Activated naive CD4-positive, alpha-beta T cell treated with anti-CD3 and anti-CD28 coated beads, Interleukin-2, amount 10 ng/mL, durations not matched to agents 7 days and 5 days (primary cell): ENCODE results near the gene SYT13.

ENCODE experiments used
- CTCF ChIA-PET: fragments of 350-600 bp; sonication (Branson Sonifier 250); formaldehyde crosslinking; loops from one replicate; lab custom pipeline; 2021; ENCODE audit warnings: antibody characterized with exemption; lab: Charles Lee
- DNase-seq: peaks from one replicate; pipeline ENCODE4 v3.0.0-alpha.2; 2020
- H3K27ac Mint-ChIP-seq: one replicate; pipeline ENCODE4 v1.8.0; 2021; ENCODE audit warnings: mild to moderate bottlenecking, moderate library complexity, mixed read lengths
- H3K27me3 Mint-ChIP-seq: one replicate; pipeline ENCODE4 v1.8.0; 2021; ENCODE audit warnings: mild to moderate bottlenecking, mixed read lengths
- H3K36me3 Mint-ChIP-seq: one replicate; pipeline ENCODE4 v1.8.0; 2021; ENCODE audit warnings: mixed read lengths
- H3K4me1 Mint-ChIP-seq: one replicate; pipeline ENCODE4 v1.8.0; 2021; ENCODE audit warnings: mixed read lengths
- H3K4me3 Mint-ChIP-seq: one replicate; pipeline ENCODE4 v1.8.0; 2021; ENCODE audit warnings: mild to moderate bottlenecking, moderate library complexity, mixed read lengths
- H3K9me3 Mint-ChIP-seq: one replicate; pipeline ENCODE4 v1.8.0; 2021; ENCODE audit warnings: mixed read lengths

Gene SYT13

GRCh38 chr11:45285930-45286632 is at the start of gene SYT13:
Gene SYT13, minus strand, starts transcription at chr11:45286341. Its CDS starts 134 bp downstream, at chr11:45286207.
- Mint-ChIP-seq H3K36me3 (no peaks in the 10 kb centered on the region), H3K4me3 (no peak within 1 kb of the TSS), H3K4me1 (no peaks in the 10 kb centered on the region), H3K27ac (no peak within 1 kb of the TSS), H3K27me3 (peaks cover 79% of the 10 kb centered on the region), H3K9me3 (no peaks in the 10 kb centered on the region)
- CTCF ChIA-PET = interaction anchor here (1.3 to 3.1 kb wide), 2 partner anchors 175 to 182 kb away, joined by 5 to 7 read pairs; no protein-coding TSS in a partner anchor
- DNase-seq = no peak

- H3K4me3 Mint-ChIP-seq = no peak overlapping the region
- peaks cover 23% of the 10 kb centered on the region for H3K27me3 Mint-ChIP-seq
- DNase-seq = no peak
These were observed 49.3 kb upstream of the SYT13 start for GRCh38 chr11:45335434-45335833.

GRCh38 chr11:45334836-45335235 is 48.7 kb upstream of the SYT13 start:
- no peak for DNase-seq
- H3K9me3 Mint-ChIP-seq = no peaks in the 10 kb centered on the region
- H3K4me3 Mint-ChIP-seq = no peak overlapping the region
- H3K36me3 Mint-ChIP-seq = no peaks in the 10 kb centered on the region
- CTCF ChIA-PET = interaction anchor here (0.7 to 6.4 kb wide), 3 partner anchors 101 to 437 kb away, joined by 4 to 108 read pairs (median 7); no protein-coding TSS in a partner anchor
- H3K27me3 Mint-ChIP-seq = peaks cover 17% of the 10 kb centered on the region
- H3K27ac Mint-ChIP-seq = no peak overlapping the region
- peaks cover 6% of the 10 kb centered on the region for H3K4me1 Mint-ChIP-seq

More at GRCh38 chr11:45335434-45335833, 49.3 kb upstream of the SYT13 start:
- Mint-ChIP-seq H3K36me3 (no peaks in the 10 kb centered on the region), H3K4me1 (peaks cover 11% of the 10 kb centered on the region), H3K9me3 (no peaks in the 10 kb centered on the region), H3K27ac (no peak overlapping the region)
- CTCF ChIA-PET = interaction anchor here (2.0 to 6.4 kb wide), 2 partner anchors 228 to 436 kb away, joined by 7 to 108 read pairs; no protein-coding TSS in a partner anchor

GRCh38 chr11:45334410-45334809 is 48.3 kb upstream of the SYT13 start:
- Mint-ChIP-seq H3K27me3 (peaks cover 17% of the 10 kb centered on the region), H3K4me3 (no peak overlapping the region), H3K27ac (no peak overlapping the region), H3K4me1 (peaks cover 2% of the 10 kb centered on the region), H3K36me3 (no peaks in the 10 kb centered on the region), H3K9me3 (no peaks in the 10 kb centered on the region)
- no peak for DNase-seq
- CTCF ChIA-PET = interaction anchor here (0.7 to 6.4 kb wide), 4 partner anchors 101 to 437 kb away, joined by 4 to 108 read pairs (median 6); no protein-coding TSS in a partner anchor

GRCh38 chr11:45333001-45333971 is 47.1 kb upstream of the SYT13 start:
- H3K27me3 Mint-ChIP-seq = peaks cover 25% of the 10 kb centered on the region
- H3K27ac Mint-ChIP-seq = no peak overlapping the region
- no peaks in the 10 kb centered on the region for H3K4me1 Mint-ChIP-seq
- H3K36me3 Mint-ChIP-seq = no peaks in the 10 kb centered on the region
- H3K4me3 Mint-ChIP-seq = no peak overlapping the region
- CTCF ChIA-PET = interaction anchor here (0.7 to 6.4 kb wide), 10 partner anchors 14 to 402 kb away, joined by 3 to 108 read pairs (median 3); no protein-coding TSS in a partner anchor
- no peaks in the 10 kb centered on the region for H3K9me3 Mint-ChIP-seq
- DNase-seq = no peak

GRCh38 chr11:45332276-45332934 is 46.3 kb upstream of the SYT13 start:
- no peak overlapping the region for H3K4me3 Mint-ChIP-seq
- CTCF ChIA-PET = interaction anchor here (0.7 to 6.4 kb wide), 13 partner anchors 13 to 401 kb away, joined by 3 to 108 read pairs (median 4); no protein-coding TSS in a partner anchor

GRCh38 chr11:45331839-45332238 is 45.7 kb upstream of the SYT13 start:
- peaks cover 30% of the 10 kb centered on the region for H3K27me3 Mint-ChIP-seq
- peaks cover 3% of the 10 kb centered on the region for H3K9me3 Mint-ChIP-seq
- DNase-seq = no peak
- H3K36me3 Mint-ChIP-seq = no peaks in the 10 kb centered on the region
- no peak overlapping the region for H3K27ac Mint-ChIP-seq
- H3K4me1 Mint-ChIP-seq = no peaks in the 10 kb centered on the region
- no peak overlapping the region for H3K4me3 Mint-ChIP-seq
- CTCF ChIA-PET = interaction anchor here (0.8 to 6.4 kb wide), 9 partner anchors 12 to 224 kb away, joined by 3 to 108 read pairs (median 4); no protein-coding TSS in a partner anchor

More at GRCh38 chr11:45332276-45332934, 46.3 kb upstream of the SYT13 start:
- H3K27ac Mint-ChIP-seq = no peak overlapping the region
- H3K36me3 Mint-ChIP-seq = no peaks in the 10 kb centered on the region
- H3K9me3 Mint-ChIP-seq = no peaks in the 10 kb centered on the region
- H3K27me3 Mint-ChIP-seq = peaks cover 30% of the 10 kb centered on the region
- no peaks in the 10 kb centered on the region for H3K4me1 Mint-ChIP-seq
- peak; percentile 45 for DNase-seq

- CTCF ChIA-PET = interaction anchor here (3.0 kb wide), 1 partner anchor 218 kb away, joined by 14 read pairs; no protein-coding TSS in a partner anchor
- H3K4me3 Mint-ChIP-seq = no peak overlapping the region
- H3K36me3 Mint-ChIP-seq = no peaks in the 10 kb centered on the region
- H3K27ac Mint-ChIP-seq = no peak overlapping the region
- H3K27me3 Mint-ChIP-seq = peaks cover 42% of the 10 kb centered on the region
- DNase-seq = no peak
- no peaks in the 10 kb centered on the region for H3K4me1 Mint-ChIP-seq
- H3K9me3 Mint-ChIP-seq = peaks cover 3% of the 10 kb centered on the region
These were observed 42.6 kb upstream of the SYT13 start for GRCh38 chr11:45328726-45329125.

- Mint-ChIP-seq H3K4me1 (no peaks in the 10 kb centered on the region), H3K36me3 (no peaks in the 10 kb centered on the region), H3K9me3 (peaks cover 3% of the 10 kb centered on the region), H3K27me3 (peaks cover 62% of the 10 kb centered on the region), H3K4me3 (no peak overlapping the region), H3K27ac (no peak overlapping the region)
- no peak for DNase-seq
- CTCF ChIA-PET = interaction anchor here (0.7 kb wide), 1 partner anchor 308 kb away, joined by 3 read pairs; no protein-coding TSS in a partner anchor
These were observed 38.3 kb upstream of the SYT13 start for GRCh38 chr11:45324459-45324858.

GRCh38 chr11:45323601-45324249 is 37.6 kb upstream of the SYT13 start:
- no peaks in the 10 kb centered on the region for H3K4me1 Mint-ChIP-seq
- CTCF ChIA-PET = interaction anchor here (0.7 kb wide), 1 partner anchor 213 kb away, joined by 3 read pairs; no protein-coding TSS in a partner anchor
- no peak for DNase-seq
- H3K36me3 Mint-ChIP-seq = no peaks in the 10 kb centered on the region
- peaks cover 3% of the 10 kb centered on the region for H3K9me3 Mint-ChIP-seq
- H3K27me3 Mint-ChIP-seq = peaks cover 59% of the 10 kb centered on the region
- no peak overlapping the region for H3K27ac Mint-ChIP-seq
- H3K4me3 Mint-ChIP-seq = no peak overlapping the region

- DNase-seq = no peak
- peaks cover 56% of the 10 kb centered on the region for H3K27me3 Mint-ChIP-seq
These were observed 36.9 kb upstream of the SYT13 start for GRCh38 chr11:45322891-45323600.

GRCh38 chr11:45322111-45322705 is 36.1 kb upstream of the SYT13 start:
- H3K9me3 Mint-ChIP-seq = peaks cover 3% of the 10 kb centered on the region
- H3K4me1 Mint-ChIP-seq = no peaks in the 10 kb centered on the region
- H3K4me3 Mint-ChIP-seq = no peak overlapping the region
- peaks cover 53% of the 10 kb centered on the region for H3K27me3 Mint-ChIP-seq
- H3K27ac Mint-ChIP-seq = no peak overlapping the region
- no peak for DNase-seq
- H3K36me3 Mint-ChIP-seq = no peaks in the 10 kb centered on the region
- CTCF ChIA-PET = no interaction called here

More at GRCh38 chr11:45322891-45323600, 36.9 kb upstream of the SYT13 start:
- Mint-ChIP-seq H3K36me3 (no peaks in the 10 kb centered on the region), H3K27ac (no peak overlapping the region), H3K4me3 (no peak overlapping the region), H3K9me3 (peaks cover 3% of the 10 kb centered on the region), H3K4me1 (no peaks in the 10 kb centered on the region)
- CTCF ChIA-PET = interaction anchor here (0.7 kb wide), 1 partner anchor 212 kb away, joined by 3 read pairs; no protein-coding TSS in a partner anchor
